Stimulated activated CD4-positive, alpha-beta T cell treated with anti-CD3 and anti-CD28 coated beads, Interleukin-12 subunit alpha, Interleukin-12 subunit beta, amount 100 ng/mL, for 24 hours (primary cell): Measurements from ENCODE around the gene ARHGEF10L.

Experiments
- DNase-seq, 2 experiments: peaks; one replicate each; pipeline ENCODE4 v3.0.0-alpha.2; 2020; ENCODE audit warnings: low read depth in 2 of 2

Gene ARHGEF10L

DNA sequence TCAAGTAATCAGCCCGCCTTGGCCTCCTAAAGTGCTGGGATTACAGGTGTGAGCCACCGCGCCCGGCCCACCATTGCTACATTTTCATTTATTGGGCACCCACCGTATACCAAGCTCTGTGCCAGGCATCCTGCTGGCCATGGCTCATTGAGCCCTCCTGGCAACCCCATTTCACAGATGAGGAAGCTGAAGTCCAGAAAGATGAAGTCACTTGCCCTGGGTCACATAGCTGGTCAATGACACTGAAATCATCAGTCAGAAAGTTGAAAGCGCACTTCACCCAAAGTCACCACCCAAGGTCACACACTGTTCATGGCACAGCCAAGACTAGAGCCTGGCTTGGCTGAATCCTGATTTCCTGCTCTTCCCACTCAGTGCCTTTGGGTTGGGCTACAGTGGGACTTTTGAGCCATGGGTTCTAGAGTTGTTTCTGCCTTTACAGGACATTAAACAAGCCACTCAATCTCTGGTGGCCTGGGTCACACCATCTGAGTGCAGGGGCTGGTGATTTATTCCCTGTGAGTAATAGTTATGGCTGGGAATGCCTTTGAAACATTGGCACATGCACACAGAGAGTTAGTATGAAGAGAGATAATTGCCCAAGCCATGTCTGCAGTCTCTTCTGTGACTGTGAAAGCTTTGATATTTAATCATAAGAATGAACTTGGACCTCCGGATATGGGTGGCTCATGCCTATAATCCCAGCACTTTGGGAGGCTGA lies 16.0 kb upstream of the ARHGEF10L start:
- no peak for DNase-seq

DNA sequence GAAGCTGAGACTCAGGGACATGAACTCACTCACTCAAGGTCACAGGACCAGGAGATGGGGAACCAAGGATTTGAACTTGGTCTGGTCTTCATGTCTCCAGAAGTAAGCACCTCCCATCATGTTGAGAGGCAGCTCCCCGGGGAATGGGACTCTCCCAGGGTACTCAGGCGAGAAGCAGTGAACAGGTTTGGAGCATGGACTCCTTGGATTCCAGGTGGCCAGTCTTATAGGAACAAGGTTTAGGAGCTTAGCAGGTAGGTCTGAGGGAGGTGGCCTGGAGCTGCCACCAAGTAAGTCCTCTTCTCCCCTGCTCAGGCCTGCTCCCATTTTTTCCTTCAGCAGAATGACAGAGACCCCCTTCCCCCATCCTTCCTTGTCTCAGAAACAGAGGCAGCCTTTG lies 14.9 kb upstream of the ARHGEF10L start:
- DNase-seq: no peak

DNA sequence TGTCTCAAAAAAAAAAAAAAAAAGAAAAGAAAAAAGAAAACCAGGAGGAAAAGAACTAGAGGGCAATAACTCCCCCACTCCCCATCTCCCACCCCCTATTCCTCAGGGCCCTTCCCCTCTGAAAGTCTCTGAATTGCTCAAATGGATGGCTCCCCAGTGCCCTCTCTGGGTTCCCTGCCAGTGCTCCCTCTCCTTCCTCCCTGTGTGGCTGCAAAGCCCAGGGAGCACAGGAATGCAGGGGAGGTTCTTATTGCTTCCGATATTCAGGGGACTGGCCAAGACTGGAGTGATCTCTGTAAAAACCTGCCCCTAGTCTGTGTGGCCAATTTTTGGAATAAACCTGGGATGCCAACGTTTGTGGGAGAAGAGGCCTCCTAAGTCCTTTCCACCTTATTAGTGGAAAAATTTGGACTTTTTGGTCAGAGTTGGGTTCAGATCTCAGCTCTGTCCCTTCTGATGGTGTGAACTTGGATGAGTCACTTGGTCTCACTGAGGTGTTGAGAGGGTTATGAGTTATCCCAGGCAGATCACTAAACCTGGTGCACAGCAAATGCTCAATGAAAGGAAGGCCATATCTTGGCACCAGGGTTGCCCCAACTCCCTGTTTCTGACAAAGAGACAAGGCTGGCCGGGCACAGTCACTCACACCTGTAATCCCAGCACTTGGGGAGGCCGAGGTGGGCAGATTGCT lies 13.4 kb upstream of the ARHGEF10L start:
- no peak for DNase-seq

DNA sequence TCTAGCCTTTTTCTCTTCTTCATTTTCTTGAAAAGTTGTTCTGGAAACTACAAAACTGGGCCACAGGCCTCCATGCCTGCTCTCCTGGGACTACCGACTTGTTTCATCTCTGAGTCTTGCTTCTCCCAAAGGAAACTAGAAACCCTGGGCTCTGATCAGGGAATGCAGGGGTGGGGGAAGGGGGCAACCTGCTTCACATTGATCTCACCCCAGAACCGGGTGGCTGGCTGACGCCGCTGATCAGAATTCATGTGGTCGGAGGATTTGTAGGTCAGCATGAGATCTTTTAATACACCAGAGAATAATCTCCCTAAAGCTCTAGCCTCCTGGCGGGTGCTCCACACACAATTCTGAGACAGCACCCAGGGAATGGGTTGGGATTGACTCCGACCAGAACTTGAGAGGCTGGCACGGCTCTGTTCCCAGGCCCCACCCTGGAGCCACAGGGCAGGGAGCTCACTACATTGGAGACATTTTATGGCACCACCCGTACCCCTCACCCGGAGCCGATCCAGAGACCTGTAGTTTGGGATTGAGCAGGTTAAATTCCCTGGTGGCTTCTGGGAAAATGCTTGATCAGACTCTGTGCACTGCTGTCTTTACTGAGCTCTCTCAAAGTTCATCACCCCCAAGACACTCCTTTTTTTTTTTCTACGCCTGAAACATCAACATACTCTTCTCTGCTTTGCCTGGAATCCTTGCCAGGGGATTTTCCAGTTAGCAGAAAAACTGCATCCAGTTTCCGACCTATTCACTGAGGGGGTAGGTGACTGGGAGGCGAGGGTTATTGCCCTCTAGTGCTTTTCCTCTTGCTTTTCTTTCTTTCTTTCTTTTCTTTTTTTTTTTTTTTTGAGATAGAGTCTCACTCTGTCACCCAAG lies 12.2 kb upstream of the ARHGEF10L start:
- DNase-seq: no peak

DNA sequence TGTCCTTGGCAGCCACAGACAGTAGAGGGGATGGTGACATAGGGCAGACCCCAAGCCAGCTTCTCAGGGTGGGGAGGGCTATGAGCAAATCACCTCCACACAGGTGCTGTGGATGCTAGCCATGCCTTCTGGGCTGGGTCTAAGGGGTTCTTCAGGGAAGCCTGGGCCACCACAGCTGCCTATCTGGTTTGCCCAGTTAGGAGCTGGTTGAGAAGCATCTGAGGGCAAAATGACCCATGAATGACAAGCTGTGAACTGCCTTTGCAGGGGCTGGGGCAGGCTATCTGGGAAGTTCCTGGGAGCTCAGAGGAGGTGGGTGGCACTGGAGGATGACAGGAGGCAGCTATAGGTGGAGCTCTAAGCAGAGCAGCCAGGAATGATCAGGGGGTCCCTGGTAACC lies 10.1 kb upstream of the ARHGEF10L start:
- no peak for DNase-seq

DNA sequence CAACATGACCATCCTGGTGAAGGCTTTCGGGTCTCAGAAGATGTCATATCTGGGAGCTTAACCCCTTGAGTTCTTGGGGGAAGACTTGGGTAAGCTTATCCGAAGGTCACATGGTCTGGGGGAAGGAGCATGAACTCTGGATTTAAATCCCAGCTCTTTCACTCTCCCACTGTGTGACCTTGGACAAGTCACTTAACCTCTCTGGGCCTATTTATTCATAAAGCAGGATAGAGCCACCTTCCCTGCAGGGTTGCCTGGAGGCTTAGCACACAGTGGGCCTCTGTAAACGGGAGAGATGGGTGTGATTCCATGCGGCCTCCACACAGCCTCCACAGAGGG lies 8.2 kb upstream of the ARHGEF10L start:
- no peak for DNase-seq

DNA sequence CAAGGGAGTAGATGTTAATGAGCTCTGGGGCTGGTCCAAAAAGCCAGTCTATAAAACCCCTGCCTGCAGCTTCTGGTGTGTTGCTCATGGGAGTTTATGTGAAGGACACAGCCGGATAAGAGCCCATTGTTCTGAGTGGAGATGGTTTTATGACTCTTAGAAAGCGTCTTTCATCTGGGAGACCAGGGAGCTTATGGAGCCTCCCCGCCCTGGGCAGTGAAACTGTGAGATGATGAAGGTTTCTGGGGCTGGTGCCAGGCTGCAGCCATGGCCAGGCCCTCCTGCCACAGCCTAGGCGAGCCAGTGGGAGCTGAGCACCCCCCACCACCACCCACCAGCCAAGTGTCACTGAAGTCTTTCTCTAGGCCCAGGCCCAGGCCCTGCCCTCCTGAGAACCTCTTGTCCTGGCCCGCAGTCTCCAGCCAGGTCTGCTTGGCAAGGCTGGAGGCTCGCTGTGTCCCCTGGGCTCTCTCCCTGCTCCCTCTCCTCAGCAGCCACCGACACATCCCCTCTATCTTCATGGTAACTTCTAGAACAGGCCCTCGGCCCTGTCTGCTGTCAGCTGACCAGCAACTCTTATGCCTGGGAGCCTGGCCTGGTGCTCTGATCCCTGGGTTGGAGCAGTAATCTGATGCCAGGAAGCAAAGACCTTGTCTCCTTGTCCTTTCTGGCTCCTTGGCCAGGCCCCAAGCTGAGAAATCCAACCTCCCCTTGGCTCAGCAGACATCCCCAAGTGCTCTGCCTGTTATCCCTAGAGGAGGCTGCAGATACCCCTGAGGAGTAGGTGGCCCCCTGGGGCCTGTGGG lies 7.6 kb upstream of the ARHGEF10L start:
- DNase-seq: no peak

DNA sequence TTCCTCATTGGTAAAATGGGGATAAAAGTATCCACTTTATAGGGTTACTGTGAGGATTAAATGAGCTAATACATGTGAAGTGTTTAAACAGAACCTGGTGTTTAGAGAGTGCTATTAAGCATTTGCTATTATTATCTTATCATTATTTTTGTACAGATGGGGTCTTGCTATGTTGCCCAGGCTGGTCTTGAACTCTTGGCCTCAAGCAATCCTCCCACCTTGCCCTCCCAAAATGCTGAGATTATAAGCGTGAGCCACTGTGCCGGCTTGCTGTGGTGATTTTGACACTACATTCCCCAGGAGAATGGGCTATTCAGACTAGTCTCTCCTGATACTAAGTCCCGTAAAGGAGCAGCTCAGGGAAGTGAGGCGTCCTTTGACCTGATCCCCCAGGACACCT lies 6.3 kb upstream of the ARHGEF10L start:
- no peak for DNase-seq

DNA sequence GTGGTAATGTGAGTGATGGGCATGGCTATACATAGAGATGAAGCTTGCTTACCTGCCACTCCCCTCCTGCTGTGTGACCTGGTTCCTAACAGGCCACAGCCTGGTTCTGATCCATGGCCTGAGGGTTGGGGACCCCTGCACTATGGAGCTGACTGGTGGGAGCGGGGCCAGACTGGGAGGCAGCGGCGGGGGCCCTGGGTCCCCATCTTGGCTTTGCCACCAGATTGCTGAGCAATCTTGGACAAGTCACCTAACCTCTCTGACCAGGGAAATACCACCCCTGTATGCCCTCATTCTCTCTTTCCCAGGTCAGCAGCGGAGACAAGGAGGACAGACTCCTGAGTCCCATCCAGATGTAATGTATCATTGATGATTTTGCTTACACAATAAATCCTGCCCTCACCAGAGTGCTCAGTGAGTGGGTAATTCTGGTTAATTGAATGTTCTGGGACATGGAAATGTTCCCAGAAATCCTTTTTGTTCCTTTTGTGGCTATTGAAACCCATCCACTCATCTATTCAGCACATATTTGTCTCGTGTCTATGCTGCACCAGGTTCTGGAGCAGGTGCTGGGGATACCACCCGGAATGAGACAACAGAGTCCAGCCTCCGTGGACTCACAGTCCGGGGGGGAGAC lies 4.1 kb upstream of the ARHGEF10L start:
- DNase-seq: no peak

DNA sequence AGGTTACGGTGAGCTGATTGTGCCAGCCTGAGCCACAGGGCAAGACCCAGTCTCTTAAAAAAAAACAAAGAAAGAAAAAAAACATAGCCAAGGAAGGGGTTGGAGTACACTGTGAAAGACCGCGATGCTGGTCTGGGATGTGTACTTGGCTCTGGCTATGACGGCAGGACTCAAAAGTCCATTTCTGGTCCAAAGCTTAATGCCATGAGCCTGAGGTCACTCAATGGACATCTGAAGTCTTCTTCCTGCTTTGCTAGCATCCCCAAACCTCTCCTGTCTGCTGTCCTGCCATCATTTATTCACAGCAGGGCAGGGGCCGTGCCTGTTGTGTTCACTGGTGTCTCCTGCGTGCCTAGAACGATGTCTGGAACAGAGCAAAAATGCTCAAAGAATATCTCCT lies 1.5 kb upstream of the ARHGEF10L start:
- DNase-seq: no peak

DNA sequence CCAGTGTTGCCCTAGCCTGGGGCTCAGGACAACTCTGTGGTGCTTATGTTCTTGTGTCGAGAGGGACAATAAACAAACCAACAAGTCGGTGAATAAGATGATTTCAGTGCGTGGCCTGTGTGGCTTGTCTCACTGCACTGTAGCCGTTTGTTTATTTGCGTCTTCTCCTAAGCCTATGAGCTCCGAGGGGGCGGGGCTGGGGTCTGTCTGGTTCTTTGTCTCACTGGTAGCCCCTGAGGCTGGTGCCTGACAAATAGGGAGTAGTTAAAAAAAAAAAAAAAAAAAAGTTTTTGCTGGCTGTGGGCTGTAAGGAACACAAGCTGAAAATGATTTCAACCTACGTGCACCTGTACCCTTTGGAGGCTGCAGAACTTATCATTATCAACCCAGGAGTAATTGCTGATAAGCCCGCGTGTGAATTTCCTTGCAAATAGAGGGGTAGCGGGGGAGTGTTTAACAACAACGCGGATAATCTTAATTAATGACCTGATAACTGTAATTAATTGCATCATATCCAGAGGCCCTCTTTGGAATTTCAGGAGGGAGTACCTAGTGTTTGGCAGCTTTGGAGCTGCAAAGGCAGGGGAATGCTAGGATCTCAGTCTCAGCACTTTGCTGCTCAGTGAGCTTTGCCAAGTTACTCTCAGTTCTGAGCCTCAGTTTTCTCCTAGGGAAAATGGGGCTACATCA lies 925 bp upstream of the ARHGEF10L start:
- no peak for DNase-seq

DNA sequence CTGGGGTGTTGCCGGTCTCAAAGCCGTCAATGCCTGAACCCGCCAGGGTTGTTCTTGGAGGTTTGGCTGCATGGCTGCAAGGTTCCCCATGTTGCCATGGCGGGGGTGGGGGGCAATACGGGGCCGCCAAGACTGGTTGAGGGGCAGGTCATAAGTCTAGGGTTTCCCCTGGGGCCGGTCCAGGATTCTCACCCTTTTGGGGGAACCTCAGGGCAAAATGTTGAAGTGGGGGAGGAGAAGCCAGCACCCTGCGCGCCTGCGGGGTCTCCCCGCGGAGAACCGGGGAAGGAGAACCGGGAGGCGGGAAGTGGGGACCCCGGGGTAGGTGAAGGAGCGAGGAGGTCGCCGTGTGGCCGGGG lies 401 bp upstream of the ARHGEF10L start:
- no peak for DNase-seq

DNA sequence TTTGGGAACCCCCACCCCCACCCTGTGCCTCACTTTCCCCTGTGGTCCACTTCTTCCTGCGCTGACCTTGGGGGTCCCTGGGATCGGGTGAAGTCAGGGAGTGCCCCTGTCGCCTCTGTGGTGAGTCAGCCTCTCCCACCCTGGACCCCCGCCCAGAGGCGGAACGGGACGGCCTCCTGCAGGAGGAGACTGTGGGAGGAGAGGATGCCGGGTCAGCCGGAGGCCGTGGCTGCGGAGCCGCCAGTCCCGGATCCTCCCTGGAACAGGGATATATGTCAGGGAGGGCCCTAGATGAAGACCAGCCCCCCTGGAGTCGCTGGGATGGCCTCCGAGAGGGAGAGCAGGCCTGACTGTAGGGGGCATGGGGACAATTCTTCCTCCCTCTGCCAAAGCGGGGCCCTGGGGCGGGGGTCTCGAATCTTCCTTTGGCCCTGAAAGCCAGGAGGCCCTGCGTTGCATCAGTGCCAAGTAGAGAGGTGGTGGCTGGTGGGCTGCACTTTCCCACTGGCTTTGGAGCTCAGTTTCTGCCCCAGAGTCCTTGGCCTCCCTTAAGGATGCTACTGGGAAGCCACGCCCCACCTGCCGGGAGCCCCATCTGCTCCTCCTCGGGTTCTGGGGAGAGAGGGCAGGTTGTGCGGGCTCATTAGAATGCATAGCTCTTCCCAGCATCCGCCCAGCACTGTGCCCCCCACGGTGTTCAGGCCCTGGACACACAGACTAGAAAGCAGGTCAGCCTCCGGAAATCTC lies 930 bp downstream of the ARHGEF10L start:
- no peak for DNase-seq

DNA sequence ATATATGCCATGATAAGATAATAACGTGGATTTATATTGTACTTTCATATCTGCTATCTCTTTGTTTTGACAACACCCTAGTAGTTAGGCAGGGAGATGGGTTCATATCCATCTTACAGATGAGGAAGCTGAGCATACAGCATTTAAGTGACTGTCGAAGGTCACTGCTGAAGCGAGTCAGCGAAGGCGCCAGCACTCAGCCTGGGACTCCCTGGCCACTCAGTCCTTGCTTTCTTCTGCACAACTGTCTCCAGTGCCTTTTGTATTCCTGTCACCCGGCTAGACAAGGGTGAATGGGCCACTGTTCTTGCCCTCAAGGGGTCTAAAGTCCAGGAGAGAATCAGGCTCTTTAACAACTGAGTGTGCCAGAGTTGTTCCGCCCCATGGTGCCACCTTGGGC lies 3.1 kb downstream of the ARHGEF10L start:
- DNase-seq: no peak

DNA sequence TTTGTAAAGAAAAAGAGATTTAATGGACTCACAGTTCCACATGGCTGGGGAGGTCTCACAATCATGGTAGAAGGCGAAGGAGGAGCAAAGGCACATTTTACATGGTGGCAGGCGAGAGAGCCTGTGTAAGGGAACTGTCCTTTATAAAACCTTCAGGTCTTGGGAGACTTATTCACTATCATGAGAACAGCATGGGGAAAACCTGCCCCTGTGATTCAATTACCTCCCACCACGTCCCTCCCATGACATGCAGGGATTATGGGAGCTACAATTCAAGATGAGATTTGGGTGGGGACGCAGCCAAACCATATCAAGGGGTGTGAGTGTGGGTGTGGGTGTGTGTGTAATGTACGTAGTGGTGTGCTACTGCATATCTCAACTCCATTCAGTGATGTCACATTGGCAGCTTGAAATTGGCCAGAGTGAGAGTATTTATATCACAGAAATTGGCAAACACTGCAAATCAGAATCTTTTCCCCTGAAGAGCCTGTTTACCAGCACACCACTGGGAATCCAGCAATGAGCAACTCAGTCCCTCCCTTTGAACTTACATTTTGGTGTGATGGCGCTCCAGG lies 5.4 kb downstream of the ARHGEF10L start:
- DNase-seq: no peak

DNA sequence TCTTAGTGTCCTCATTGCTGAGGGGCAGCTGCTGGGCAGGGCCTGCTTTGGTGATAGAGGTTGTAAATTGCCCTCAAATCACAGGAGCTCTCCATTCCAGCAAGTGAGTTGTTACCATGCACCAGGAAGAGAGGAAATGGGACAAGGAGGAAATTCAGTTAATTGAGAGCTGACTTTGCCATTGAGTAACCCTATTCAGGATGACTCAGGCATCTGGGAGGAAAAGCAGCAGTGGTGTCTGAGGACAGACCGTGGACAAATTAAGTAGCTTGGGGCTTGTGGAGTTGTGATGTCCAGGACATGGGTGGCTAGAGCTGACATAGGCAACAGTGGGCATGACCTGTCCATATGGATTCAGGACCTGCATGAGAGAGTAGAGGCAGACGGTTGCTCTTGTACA lies 5.9 kb downstream of the ARHGEF10L start:
- DNase-seq: no peak

DNA sequence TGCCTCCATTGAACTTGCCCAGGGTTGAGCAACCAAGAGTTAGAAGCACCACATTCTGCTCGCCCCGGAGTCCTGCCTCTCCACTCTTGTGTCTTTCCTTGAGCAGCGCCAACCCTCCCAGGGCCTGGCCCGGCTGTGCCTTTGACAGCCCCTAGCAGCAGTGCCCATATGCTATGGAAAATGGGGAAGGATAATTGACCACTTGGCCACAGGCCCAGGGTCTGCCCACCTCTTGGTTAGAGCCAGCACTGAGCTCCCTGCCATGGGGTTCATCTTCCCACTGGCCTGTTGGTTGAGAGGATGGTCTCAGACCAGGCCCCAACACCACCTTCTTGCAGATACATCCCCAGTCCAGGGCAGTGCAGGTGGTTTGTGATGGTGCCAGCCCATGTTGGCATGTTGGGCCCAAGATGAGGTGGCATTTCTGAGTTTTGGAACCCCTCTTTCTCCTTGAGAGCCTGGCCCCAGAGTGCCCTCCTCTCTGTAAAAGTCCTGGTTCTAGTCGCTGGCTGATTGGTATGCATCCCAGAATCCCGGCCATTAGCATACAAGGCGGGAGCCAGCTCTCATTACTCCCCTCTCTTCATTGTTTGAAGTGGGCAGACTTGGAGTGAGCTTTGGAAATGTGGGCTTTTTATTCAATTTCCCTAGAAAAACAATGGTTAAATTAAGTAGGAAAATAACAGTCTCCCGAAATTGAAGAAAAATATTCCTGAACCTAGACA lies 7.6 kb downstream of the ARHGEF10L start:
- no peak for DNase-seq

DNA sequence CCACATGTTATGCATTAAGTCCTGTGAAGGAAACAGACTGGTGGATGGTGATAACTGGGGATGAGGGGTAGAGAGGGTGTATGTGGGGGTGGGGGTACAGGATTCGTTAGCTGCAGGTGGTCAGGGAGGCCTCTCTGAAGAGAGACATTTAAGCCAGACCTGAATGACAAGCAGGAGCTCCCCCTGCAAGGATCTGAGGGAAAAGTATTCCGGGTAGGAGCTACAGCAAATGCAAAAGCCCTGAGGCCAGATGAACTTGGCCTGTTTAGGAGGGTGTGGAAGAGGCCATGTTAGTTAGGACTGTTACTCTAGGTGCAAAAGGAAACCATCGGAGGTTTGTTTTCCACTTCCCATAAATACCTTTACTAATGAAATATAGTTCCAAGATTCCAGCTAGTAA lies 9.9 kb downstream of the ARHGEF10L start:
- no peak for DNase-seq
